IPS-20b (cell line): Measurements from ENCODE around the gene KCNQ4.

Source experiments
- H3K27ac ChIP-seq: one replicate; pipeline ENCODE4 v1.5.1; 2013; ENCODE audit warnings: low read length
- H3K27me3 ChIP-seq: 2 replicates; pipeline ENCODE4 v1.6.1; 2013; ENCODE audit warnings: mild to moderate bottlenecking, low read length, inconsistent platforms; ENCODE audit not compliant: insufficient read depth
- H3K36me3 ChIP-seq: 2 replicates; pipeline ENCODE4 v1.6.1; 2013; ENCODE audit warnings: low read depth, mild to moderate bottlenecking, inconsistent platforms, low read length, moderate library complexity; ENCODE audit not compliant: insufficient read depth
- H3K4me1 ChIP-seq: 2 replicates; pipeline ENCODE4 v1.6.1; 2013; ENCODE audit warnings: mild to moderate bottlenecking, control low read depth, inconsistent platforms, low read length, moderate library complexity; ENCODE audit not compliant: insufficient read depth
- H3K4me3 ChIP-seq: 2 replicates; pipeline ENCODE4 v1.5.1; 2013; ENCODE audit warnings: mild to moderate bottlenecking, low read length, inconsistent platforms
- H3K9ac ChIP-seq: 2 replicates; pipeline ENCODE4 v1.6.1; 2013; ENCODE audit warnings: low read depth, mild to moderate bottlenecking, inconsistent platforms, low read length, moderate library complexity
- H3K9me3 ChIP-seq: 2 replicates; pipeline ENCODE4 v1.6.1; 2013; ENCODE audit warnings: mild to moderate bottlenecking, low read depth, low read length, inconsistent platforms; ENCODE audit not compliant: insufficient read depth

KCNQ4 gene

GRCh38 chr1:40745176-40745575 is 38.4 kb upstream of the KCNQ4 start:
- no peaks in the 10 kb centered on the region for H3K9me3 ChIP-seq
- H3K27me3 ChIP-seq = no peaks in the 10 kb centered on the region
- H3K9ac ChIP-seq = no peak overlapping the region
- H3K27ac ChIP-seq = no peak overlapping the region
- peaks cover 98% of the 10 kb centered on the region for H3K36me3 ChIP-seq
- no peaks in the 10 kb centered on the region for H3K4me1 ChIP-seq
- no peak overlapping the region for H3K4me3 ChIP-seq

GRCh38 chr1:40746344-40747090 is 37.1 kb upstream of the KCNQ4 start:
- Histone ChIP-seq H3K27ac (no peak overlapping the region), H3K4me3 (no peak overlapping the region), H3K4me1 (no peaks in the 10 kb centered on the region), H3K9ac (no peak overlapping the region), H3K27me3 (no peaks in the 10 kb centered on the region), H3K36me3 (peaks cover 99% of the 10 kb centered on the region), H3K9me3 (no peaks in the 10 kb centered on the region)

DNA sequence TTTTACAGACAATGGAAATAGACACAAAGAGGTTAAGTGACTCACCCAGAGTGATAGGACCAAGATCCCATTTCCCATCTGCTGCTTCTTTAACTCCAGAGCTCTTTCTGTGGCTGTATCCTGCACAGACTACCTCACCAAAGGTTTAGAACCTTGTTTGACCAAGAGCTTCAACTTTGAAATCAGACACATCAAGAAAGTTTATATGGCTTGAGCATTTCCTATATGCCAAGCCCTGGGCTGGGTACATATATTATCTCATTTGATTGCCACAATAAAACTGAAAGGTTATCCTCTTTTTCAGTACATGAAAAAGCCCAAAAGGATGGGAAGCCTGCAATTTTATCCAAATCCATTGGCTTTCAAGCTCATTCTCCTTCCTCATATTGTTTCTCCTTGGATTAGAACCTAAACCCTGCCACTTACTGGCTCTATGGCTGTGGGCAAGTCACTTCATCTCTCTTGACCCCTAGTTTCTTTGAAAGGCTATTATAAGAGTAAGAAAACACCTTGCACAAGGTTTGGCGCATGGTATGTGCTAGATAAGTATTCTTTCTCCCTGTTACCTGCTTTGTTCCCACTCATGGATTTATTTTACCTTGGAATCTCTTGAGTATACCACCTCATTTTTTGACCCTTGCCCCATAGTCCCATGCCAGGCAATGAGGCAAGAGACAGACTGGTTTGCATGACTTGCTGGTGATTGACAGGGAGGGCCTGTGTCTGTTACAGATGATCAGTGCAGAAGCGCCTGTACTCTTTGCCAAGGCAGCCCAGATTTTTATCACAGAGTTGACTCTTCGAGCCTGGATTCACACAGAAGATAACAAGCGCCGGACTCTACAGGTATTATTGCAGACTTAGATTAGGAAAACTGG is 34.5 kb upstream of the KCNQ4 start:
- H3K4me1 ChIP-seq = no peaks in the 10 kb centered on the region
- H3K9ac ChIP-seq = no peak overlapping the region
- H3K27ac ChIP-seq = no peak overlapping the region
- H3K4me3 ChIP-seq = no peak overlapping the region
- H3K27me3 ChIP-seq = no peaks in the 10 kb centered on the region
- peaks cover 100% of the 10 kb centered on the region for H3K36me3 ChIP-seq
- no peaks in the 10 kb centered on the region for H3K9me3 ChIP-seq

DNA sequence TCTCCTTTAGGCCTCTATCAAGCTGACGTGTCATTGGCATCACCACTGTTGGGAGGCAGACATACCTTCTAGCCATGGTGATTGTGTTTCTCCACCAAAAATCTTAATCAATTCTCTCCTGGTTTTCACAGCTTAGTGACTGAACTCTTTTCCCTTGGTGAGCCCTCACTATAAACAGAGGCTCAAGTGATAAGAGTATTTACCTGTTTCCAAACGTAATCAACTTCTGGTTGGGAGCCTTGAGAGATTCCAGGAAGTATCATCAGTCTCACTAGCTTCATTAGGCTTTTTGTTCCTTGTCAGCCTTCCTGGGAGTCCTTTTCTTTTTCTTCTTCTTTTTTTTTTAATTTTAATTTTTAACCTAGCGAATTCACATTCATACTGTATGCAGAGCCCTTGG is 33.8 kb upstream of the KCNQ4 start:
- peaks cover 100% of the 10 kb centered on the region for H3K36me3 ChIP-seq
- no peak overlapping the region for H3K4me3 ChIP-seq
- no peaks in the 10 kb centered on the region for H3K9me3 ChIP-seq
- H3K27ac ChIP-seq = no peak overlapping the region
- no peaks in the 10 kb centered on the region for H3K27me3 ChIP-seq
- H3K9ac ChIP-seq = no peak overlapping the region
- no peaks in the 10 kb centered on the region for H3K4me1 ChIP-seq

GRCh38 chr1:40750451-40750908 is 33.1 kb upstream of the KCNQ4 start:
- Histone ChIP-seq H3K27ac (no peak overlapping the region), H3K27me3 (no peaks in the 10 kb centered on the region), H3K36me3 (peaks cover 100% of the 10 kb centered on the region), H3K9ac (no peak overlapping the region), H3K4me1 (no peaks in the 10 kb centered on the region), H3K4me3 (no peak overlapping the region), H3K9me3 (no peaks in the 10 kb centered on the region)

GRCh38 chr1:40751802-40752201 is 31.8 kb upstream of the KCNQ4 start:
- Histone ChIP-seq H3K9me3 (no peaks in the 10 kb centered on the region), H3K4me1 (no peaks in the 10 kb centered on the region), H3K27me3 (no peaks in the 10 kb centered on the region), H3K9ac (no peak overlapping the region), H3K27ac (no peak overlapping the region), H3K36me3 (peaks cover 100% of the 10 kb centered on the region), H3K4me3 (no peak overlapping the region)

- Histone ChIP-seq H3K27me3 (no peaks in the 10 kb centered on the region), H3K9ac (no peak overlapping the region), H3K9me3 (no peaks in the 10 kb centered on the region), H3K4me3 (no peak overlapping the region), H3K36me3 (peaks cover 100% of the 10 kb centered on the region), H3K4me1 (no peaks in the 10 kb centered on the region), H3K27ac (no peak overlapping the region)
Measured at GRCh38 chr1:40753142-40753882, 30.3 kb upstream of the KCNQ4 start.

DNA sequence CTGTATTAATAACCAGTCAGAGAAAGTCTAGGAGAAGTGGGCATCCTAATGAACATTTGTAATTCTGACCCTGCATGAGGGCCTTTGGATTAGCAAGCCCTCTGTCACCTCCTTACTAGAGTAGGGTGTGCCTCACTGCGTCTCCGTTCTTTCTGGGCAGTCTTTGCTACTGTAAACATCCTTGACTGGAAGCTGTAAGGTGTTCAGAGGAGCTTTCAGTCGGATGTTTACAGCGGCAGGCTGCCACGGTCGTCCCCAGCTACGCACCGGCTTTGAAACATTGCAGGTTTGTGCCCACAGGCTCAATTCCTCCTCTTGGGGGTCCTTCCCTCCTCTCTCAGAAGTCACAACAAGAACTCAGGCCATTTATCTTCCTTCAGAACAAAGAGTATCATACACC is 29.4 kb upstream of the KCNQ4 start:
- Histone ChIP-seq H3K27ac (no peak overlapping the region), H3K9ac (no peak overlapping the region), H3K4me3 (no peak overlapping the region), H3K36me3 (peaks cover 100% of the 10 kb centered on the region), H3K4me1 (no peaks in the 10 kb centered on the region), H3K27me3 (no peaks in the 10 kb centered on the region), H3K9me3 (no peaks in the 10 kb centered on the region)

- peaks cover 100% of the 10 kb centered on the region for H3K36me3 ChIP-seq
- H3K27me3 ChIP-seq = no peaks in the 10 kb centered on the region
- H3K27ac ChIP-seq = no peak overlapping the region
- no peak overlapping the region for H3K4me3 ChIP-seq
- no peaks in the 10 kb centered on the region for H3K9me3 ChIP-seq
- H3K4me1 ChIP-seq = no peaks in the 10 kb centered on the region
- H3K9ac ChIP-seq = no peak overlapping the region
Measured at GRCh38 chr1:40755067-40755466, 28.5 kb upstream of the KCNQ4 start.

- H3K4me3 ChIP-seq = no peak overlapping the region
- H3K9me3 ChIP-seq = no peaks in the 10 kb centered on the region
- peaks cover 100% of the 10 kb centered on the region for H3K36me3 ChIP-seq
- no peak overlapping the region for H3K27ac ChIP-seq
- H3K4me1 ChIP-seq = no peaks in the 10 kb centered on the region
- no peak overlapping the region for H3K9ac ChIP-seq
- H3K27me3 ChIP-seq = no peaks in the 10 kb centered on the region
Measured at GRCh38 chr1:40756523-40756922, 27.1 kb upstream of the KCNQ4 start.

DNA sequence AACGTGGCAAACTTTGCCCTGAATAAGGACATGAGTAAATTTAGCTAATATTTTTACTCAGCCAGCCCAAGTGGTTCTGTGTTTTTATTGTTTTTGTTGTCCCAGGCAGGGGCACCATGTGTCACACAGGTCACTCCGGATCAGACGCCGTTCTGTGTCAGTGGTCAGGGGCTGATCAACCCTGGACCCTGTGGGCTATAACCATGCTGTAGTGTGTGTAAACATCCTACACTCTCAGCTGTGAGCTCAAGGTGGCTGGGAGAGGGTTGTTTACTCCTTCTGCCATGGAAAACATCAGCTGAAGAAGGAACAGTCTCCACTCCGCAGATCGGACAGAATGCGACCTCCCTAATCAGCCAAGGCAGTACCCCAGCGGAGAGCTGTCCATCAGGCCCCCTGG is 26.5 kb upstream of the KCNQ4 start:
- no peaks in the 10 kb centered on the region for H3K9me3 ChIP-seq
- H3K9ac ChIP-seq = no peak overlapping the region
- H3K4me1 ChIP-seq = no peaks in the 10 kb centered on the region
- no peaks in the 10 kb centered on the region for H3K27me3 ChIP-seq
- H3K27ac ChIP-seq = no peak overlapping the region
- H3K4me3 ChIP-seq = no peak overlapping the region
- peaks cover 100% of the 10 kb centered on the region for H3K36me3 ChIP-seq
